ENCODE measurements around the gene XPO1.
"Not testable (repeated sequence)": the region's sequence is repeated elsewhere in the genome, so short reads cannot be mapped to it uniquely, and the experiment has no call there.

Gene XPO1

GRCh38 chr2:61536180-61536571 lies 2.0 kb downstream of the XPO1 start:
- peak in 2 of 3 donors; percentile 12 to 28 for DNase-seq

GRCh38 chr2:61535449-61535848 lies 2.7 kb downstream of the XPO1 start:
- peak in 1 of 3 donors; percentile 31 for DNase-seq

GRCh38 chr2:61534926-61535325 lies 3.2 kb downstream of the XPO1 start:
- DNase-seq, result no peak

GRCh38 chr2:61530749-61531148 lies 7.4 kb downstream of the XPO1 start:
- no peak for DNase-seq

- no peak for DNase-seq
Observed at GRCh38 chr2:61529944-61530735, 8.0 kb downstream of the XPO1 start.

- DNase-seq, result no peak
Observed at GRCh38 chr2:61520261-61520660, 17.9 kb downstream of the XPO1 start.

GRCh38 chr2:61512768-61513398 lies 25.3 kb downstream of the XPO1 start:
- no peak for DNase-seq

GRCh38 chr2:61510674-61511671 lies 27.2 kb downstream of the XPO1 start:
- no peak for DNase-seq

GRCh38 chr2:61504949-61505348 lies 33.2 kb downstream of the XPO1 start:
- DNase-seq, result no peak

GRCh38 chr2:61499060-61499459 lies 39.1 kb downstream of the XPO1 start:
- no peak for DNase-seq

GRCh38 chr2:61493523-61493942 lies 44.6 kb downstream of the XPO1 start:
- no peak for DNase-seq

- no peak for DNase-seq
Observed at GRCh38 chr2:61492476-61492875, 45.7 kb downstream of the XPO1 start.

GRCh38 chr2:61485281-61485680 lies 52.9 kb downstream of the XPO1 start:
- DNase-seq, result no peak

GRCh38 chr2:61478086-61478485 lies 60.1 kb downstream of the XPO1 start:
- DNase-seq, result no peak

GRCh38 chr2:61476929-61477589 lies 61.1 kb downstream of the XPO1 start:
- DNase-seq, result not testable (repeated sequence)

- peak in 1 of 3 donors; percentile 13 for DNase-seq
Observed at GRCh38 chr2:61471905-61472805, 66.0 kb downstream of the XPO1 start.

- DNase-seq, result peak; percentile 91 to 98 (median 96)
Observed at GRCh38 chr2:61470965-61471904, 66.9 kb downstream of the XPO1 start, which contains the start of gene USP34. Gene USP34 (minus strand): TSS chr2:61471087. CDS start chr2:61470692, 395 bp downstream.

GRCh38 chr2:61470122-61470951 lies 67.8 kb downstream of the XPO1 start:
- DNase-seq, result peak; percentile 60 to 93 (median 83)

All from suppressor macrophage treated with lipopolysaccharide for 1 hour (primary cell).